ENCODE measurements around the gene LMBR1. TPM values are rescaled to one million over a fixed set of nuclear protein-coding genes. Genes with fewer than 3 reads are reported as not detected.

Gene LMBR1
- polyA plus RNA-seq, 1 donor from 2014 or later = 68.9 TPM

DNA sequence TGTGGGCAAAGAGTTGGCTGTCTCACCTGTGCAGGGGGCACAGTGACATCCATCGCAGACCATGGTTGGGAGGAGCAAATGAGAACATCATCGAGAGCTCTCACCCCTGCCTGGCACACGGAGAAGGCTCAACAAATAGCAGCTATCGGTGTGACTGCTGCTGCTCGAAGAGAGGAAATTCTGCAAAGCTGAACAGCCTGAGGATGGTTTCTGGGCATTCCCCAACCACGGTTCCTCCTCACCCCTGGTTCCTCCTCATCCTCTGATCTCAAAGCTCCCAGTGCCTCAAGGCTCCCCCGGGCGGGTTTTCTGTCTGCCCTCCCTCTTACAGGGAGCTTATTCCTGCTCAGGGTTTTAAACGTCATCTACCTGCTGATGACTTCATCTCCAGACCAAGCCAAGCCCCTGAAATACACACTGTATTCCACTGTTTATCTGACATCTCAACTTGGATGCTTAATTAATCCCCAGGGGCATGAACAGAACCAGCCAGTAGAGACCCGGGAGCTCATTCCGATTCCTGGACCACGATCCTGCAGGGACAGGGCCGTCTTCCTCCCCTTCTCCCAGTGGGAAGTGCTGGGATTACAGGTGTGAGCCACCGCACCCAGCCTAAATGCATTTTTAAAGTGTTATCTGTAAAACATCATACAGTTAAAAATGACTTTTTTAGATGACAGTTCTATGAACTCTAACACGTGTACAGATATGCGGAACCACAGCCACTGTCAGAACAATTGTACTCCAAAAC lies 37.0 kb upstream of the LMBR1 start:
- no peaks in the 10 kb centered on the region for H3F3A ChIP-seq (ENCODE audit: insufficient read depth, low read length, poor library complexity, severe bottlenecking)
- no peak overlapping the region for H3K27ac ChIP-seq (ENCODE audit: low read length)
- no peaks in the 10 kb centered on the region for H4K20me1 ChIP-seq (ENCODE audit: insufficient read depth)
- H3K4me2 ChIP-seq (ENCODE audit: low read length) = no peak overlapping the region
- no peaks in the 10 kb centered on the region for H3K27me3 ChIP-seq (ENCODE audit: insufficient read depth, low read depth, low read length)
- no peak overlapping the region for H2AFZ ChIP-seq (ENCODE audit: low read depth, low read length)
- TF ChIP-seq EZH2 (IDR thresholded peaks at IDR 0.05; ENCODE audit: borderline replicate concordance, insufficient read depth, low read length, poor library complexity, severe bottlenecking) (no peak), EP300 (conservative IDR thresholded peaks at IDR 0.05; ENCODE audit: poor library complexity, severe bottlenecking) (no peak), RAD21 (conservative IDR thresholded peaks at IDR 0.05) (no peak), TAF1 (IDR thresholded peaks at IDR 0.05; ENCODE audit: low read depth) (no peak), POLR2AphosphoS5 (IDR thresholded peaks at IDR 0.05) (no peak), MXI1 (conservative IDR thresholded peaks at IDR 0.05; ENCODE audit: poor library complexity, severe bottlenecking) (no peak), SMC3 (conservative IDR thresholded peaks at IDR 0.05; ENCODE audit: poor library complexity) (no peak)
- TF ChIP-seq, protein P1, sequence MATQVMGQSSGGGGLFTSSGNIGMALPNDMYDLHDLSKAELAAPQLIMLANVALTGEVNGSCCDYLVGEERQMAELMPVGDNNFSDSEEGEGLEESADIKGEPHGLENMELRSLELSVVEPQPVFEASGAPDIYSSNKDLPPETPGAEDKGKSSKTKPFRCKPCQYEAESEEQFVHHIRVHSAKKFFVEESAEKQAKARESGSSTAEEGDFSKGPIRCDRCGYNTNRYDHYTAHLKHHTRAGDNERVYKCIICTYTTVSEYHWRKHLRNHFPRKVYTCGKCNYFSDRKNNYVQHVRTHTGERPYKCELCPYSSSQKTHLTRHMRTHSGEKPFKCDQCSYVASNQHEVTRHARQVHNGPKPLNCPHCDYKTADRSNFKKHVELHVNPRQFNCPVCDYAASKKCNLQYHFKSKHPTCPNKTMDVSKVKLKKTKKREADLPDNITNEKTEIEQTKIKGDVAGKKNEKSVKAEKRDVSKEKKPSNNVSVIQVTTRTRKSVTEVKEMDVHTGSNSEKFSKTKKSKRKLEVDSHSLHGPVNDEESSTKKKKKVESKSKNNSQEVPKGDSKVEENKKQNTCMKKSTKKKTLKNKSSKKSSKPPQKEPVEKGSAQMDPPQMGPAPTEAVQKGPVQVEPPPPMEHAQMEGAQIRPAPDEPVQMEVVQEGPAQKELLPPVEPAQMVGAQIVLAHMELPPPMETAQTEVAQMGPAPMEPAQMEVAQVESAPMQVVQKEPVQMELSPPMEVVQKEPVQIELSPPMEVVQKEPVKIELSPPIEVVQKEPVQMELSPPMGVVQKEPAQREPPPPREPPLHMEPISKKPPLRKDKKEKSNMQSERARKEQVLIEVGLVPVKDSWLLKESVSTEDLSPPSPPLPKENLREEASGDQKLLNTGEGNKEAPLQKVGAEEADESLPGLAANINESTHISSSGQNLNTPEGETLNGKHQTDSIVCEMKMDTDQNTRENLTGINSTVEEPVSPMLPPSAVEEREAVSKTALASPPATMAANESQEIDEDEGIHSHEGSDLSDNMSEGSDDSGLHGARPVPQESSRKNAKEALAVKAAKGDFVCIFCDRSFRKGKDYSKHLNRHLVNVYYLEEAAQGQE (IDR thresholded peaks at IDR 0.05; ENCODE audit: borderline replicate concordance) = no peak
- TF ChIP-seq, protein P2, sequence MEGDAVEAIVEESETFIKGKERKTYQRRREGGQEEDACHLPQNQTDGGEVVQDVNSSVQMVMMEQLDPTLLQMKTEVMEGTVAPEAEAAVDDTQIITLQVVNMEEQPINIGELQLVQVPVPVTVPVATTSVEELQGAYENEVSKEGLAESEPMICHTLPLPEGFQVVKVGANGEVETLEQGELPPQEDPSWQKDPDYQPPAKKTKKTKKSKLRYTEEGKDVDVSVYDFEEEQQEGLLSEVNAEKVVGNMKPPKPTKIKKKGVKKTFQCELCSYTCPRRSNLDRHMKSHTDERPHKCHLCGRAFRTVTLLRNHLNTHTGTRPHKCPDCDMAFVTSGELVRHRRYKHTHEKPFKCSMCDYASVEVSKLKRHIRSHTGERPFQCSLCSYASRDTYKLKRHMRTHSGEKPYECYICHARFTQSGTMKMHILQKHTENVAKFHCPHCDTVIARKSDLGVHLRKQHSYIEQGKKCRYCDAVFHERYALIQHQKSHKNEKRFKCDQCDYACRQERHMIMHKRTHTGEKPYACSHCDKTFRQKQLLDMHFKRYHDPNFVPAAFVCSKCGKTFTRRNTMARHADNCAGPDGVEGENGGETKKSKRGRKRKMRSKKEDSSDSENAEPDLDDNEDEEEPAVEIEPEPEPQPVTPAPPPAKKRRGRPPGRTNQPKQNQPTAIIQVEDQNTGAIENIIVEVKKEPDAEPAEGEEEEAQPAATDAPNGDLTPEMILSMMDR (IDR thresholded peaks at IDR 0.05; ENCODE audit: poor library complexity, severe bottlenecking) = no peak
- H3K79me2 ChIP-seq (replicated peaks; ENCODE audit: insufficient read depth, low read length) = no peaks in the 10 kb centered on the region
- H3K36me3 ChIP-seq (ENCODE audit: insufficient read depth, low read length) = no peaks in the 10 kb centered on the region
- H3K4me3 ChIP-seq (ENCODE audit: low read length) = no peak overlapping the region
- H3K9ac ChIP-seq (ENCODE audit: low read length) = no peak overlapping the region
- no peaks in the 10 kb centered on the region for H3K9me2 ChIP-seq (ENCODE audit: insufficient read depth, low read length)
- no peaks in the 10 kb centered on the region for H3K9me3 ChIP-seq (ENCODE audit: low read length)

DNA sequence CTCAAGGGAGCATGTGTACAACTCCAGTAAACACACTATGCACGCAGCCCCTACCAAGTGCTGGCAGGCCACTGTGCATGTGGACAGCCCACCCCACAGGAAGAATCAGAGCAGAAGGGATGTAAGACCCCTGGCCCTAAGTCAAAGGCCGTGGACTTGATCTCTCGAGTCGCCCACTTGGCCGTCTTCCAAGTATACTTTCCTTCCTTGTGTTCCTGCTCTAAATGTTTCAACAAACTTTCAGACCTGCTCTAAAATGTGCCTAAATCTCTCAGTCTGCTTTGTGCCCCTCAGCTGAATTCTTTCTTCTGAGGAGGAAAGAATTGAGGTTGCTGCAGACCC lies 35.4 kb upstream of the LMBR1 start:
- H2AFZ ChIP-seq (ENCODE audit: low read depth, low read length) = no peak overlapping the region
- H3K9me3 ChIP-seq (ENCODE audit: low read length) = no peaks in the 10 kb centered on the region
- H3K4me3 ChIP-seq (ENCODE audit: low read length) = no peak overlapping the region
- H3K9ac ChIP-seq (ENCODE audit: low read length) = no peak overlapping the region
- no peaks in the 10 kb centered on the region for H3K27me3 ChIP-seq (ENCODE audit: insufficient read depth, low read depth, low read length)
- no peaks in the 10 kb centered on the region for H3K36me3 ChIP-seq (ENCODE audit: insufficient read depth, low read length)
- no peaks in the 10 kb centered on the region for H3K79me2 ChIP-seq (replicated peaks; ENCODE audit: insufficient read depth, low read length)
- H3K9me2 ChIP-seq (ENCODE audit: insufficient read depth, low read length) = no peaks in the 10 kb centered on the region
- H3F3A ChIP-seq (ENCODE audit: insufficient read depth, low read length, poor library complexity, severe bottlenecking) = no peaks in the 10 kb centered on the region
- no peaks in the 10 kb centered on the region for H4K20me1 ChIP-seq (ENCODE audit: insufficient read depth)
- H3K27ac ChIP-seq (ENCODE audit: low read length) = no peak overlapping the region
- TF ChIP-seq, protein P1 (IDR thresholded peaks at IDR 0.05; ENCODE audit: borderline replicate concordance) = no peak
- TF ChIP-seq SMC3 (conservative IDR thresholded peaks at IDR 0.05; ENCODE audit: poor library complexity) (no peak), POLR2AphosphoS5 (IDR thresholded peaks at IDR 0.05) (no peak), EZH2 (IDR thresholded peaks at IDR 0.05; ENCODE audit: borderline replicate concordance, insufficient read depth, low read length, poor library complexity, severe bottlenecking) (no peak), RAD21 (conservative IDR thresholded peaks at IDR 0.05) (no peak), TAF1 (IDR thresholded peaks at IDR 0.05; ENCODE audit: low read depth) (no peak), EP300 (conservative IDR thresholded peaks at IDR 0.05; ENCODE audit: poor library complexity, severe bottlenecking) (no peak), MXI1 (conservative IDR thresholded peaks at IDR 0.05; ENCODE audit: poor library complexity, severe bottlenecking) (no peak)
- TF ChIP-seq, protein P2 (IDR thresholded peaks at IDR 0.05; ENCODE audit: poor library complexity, severe bottlenecking) = no peak
- H3K4me2 ChIP-seq (ENCODE audit: low read length) = no peak overlapping the region
